ENCODE measurements around the gene PAQR4.

The PAQR4 gene

DNA sequence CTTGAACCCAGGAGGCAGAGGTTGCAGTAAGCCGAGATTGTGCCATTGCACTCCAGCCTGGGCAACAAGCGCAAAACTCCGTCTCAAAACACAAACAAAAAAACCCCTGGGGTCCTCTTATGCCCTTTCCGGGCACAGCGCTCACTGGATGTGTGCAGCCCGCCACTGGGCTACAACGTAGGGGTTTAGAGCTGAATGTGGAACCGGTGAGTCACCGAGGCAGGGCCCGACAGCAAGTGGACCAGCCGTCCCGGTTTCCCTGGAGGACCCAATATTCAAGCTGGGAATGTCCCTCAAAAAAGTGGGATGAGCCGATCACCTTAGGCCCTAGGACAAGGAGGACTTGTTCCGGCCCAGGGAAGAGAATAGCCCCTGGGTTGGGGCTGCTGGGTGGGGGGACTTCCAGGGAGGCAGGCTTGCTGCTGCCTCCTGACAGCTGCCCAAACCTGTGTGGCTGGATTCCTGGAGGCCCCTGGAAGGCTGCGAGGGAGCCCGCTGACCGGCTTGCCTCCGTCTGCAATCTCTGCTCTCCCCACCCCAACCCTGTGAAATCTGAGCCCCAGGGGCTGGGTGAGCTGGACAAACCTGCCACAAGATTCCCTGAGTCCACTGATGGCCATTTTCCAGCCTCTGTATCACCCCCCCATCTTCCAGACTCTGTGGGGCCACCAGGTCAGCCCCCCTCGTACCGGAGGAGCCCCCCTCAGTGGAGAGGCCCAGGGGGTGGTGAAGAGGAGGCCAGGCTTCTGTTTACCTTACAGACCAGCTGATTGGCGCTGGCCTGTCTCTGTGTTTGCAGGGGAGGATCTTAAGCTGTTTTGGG lies 40.6 kb downstream of the PAQR4 start:
- no peak for DNase-seq (ENCODE audit: extremely low read depth, low read depth)
- TF ChIP-seq, protein P1, sequence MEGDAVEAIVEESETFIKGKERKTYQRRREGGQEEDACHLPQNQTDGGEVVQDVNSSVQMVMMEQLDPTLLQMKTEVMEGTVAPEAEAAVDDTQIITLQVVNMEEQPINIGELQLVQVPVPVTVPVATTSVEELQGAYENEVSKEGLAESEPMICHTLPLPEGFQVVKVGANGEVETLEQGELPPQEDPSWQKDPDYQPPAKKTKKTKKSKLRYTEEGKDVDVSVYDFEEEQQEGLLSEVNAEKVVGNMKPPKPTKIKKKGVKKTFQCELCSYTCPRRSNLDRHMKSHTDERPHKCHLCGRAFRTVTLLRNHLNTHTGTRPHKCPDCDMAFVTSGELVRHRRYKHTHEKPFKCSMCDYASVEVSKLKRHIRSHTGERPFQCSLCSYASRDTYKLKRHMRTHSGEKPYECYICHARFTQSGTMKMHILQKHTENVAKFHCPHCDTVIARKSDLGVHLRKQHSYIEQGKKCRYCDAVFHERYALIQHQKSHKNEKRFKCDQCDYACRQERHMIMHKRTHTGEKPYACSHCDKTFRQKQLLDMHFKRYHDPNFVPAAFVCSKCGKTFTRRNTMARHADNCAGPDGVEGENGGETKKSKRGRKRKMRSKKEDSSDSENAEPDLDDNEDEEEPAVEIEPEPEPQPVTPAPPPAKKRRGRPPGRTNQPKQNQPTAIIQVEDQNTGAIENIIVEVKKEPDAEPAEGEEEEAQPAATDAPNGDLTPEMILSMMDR (IDR thresholded peaks at IDR 0.05; ENCODE audit: low read depth, low read length), result no peak

DNA sequence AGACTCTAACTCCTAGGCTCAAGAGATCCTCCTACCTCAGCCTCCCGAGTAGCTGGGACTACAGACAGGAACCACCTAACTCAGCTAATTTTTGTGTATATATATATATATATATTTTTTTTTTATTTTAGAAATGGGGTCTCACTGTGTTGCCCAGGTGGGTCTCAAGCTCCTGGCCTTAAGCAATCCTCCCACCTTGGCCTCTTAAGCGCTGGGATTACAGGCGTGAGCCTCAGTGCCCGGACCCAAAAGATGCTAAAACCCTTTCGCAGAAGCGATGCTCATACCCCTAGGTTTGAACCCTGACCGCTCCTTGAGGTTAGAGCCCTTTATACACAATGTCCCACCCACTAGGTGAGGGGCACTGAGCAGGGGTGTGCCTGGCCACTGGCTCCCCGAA lies 41.4 kb downstream of the PAQR4 start:
- TF ChIP-seq, protein P1 (IDR thresholded peaks at IDR 0.05; ENCODE audit: low read depth, low read length), result no peak
- DNase-seq (ENCODE audit: extremely low read depth, low read depth), result no peak

DNA sequence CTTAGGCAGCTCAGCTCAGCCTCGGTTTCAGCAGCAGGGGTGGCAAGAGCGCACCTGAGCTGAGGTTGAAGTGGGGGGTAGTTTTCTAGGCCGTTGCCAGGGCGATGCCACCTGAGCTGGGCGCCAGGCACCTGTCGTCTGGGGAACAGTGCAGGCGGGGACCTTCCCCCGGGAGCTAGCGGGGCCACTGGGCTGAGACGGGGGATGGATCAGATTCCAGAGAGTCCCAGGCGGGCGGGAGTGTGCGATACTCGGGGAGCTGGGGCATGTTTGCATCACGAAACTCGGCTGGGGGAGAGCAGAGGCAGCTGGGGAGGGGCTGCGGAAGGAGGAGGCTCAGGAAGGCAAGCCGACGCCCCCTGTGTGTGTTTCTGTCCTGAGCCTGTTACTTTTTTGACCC lies 43.1 kb downstream of the PAQR4 start:
- TF ChIP-seq, protein P1 (IDR thresholded peaks at IDR 0.05; ENCODE audit: low read depth, low read length), result no peak
- DNase-seq (ENCODE audit: extremely low read depth, low read depth), result no peak

DNA sequence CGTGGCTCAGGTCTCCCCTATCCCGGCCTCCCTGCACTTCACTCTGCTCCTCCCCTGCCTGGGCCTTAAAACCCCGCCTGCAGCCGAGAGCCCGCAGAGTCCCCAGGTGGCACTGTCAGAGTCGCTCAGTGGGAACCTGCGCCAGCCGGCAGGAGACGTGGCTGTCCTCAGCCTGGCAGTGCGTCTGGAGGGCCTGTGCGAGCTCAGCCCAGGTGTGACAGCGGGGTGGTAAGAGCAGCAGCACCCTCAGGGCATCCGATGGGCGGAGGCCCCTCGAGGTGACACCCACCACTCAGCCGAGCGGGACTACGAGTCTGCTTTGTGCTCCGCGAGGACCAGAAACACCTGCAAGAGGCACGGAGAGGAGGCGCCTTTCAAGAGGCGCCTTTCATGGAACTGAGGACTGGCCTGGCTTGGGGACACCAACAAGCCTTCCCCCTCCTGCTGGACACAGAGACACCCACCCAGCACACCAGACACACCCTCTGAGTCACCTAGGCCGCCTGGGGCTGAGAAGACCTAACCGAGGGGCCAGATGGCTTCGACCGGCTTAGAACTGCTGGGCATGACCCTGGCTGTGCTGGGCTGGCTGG lies 43.8 kb downstream of the PAQR4 start, which contains the start of gene CLDN9:
Gene CLDN9, plus strand, starts transcription at position 96 of the 593 bp plus-strand sequence. Its CDS starts 440 bp downstream, at position 536.
- DNase-seq (ENCODE audit: extremely low read depth, low read depth), result no peak
- TF ChIP-seq, protein P1 (IDR thresholded peaks at IDR 0.05; ENCODE audit: low read depth, low read length), result no peak

- TF ChIP-seq, protein P1 (IDR thresholded peaks at IDR 0.05; ENCODE audit: low read depth, low read length), result no peak
Observed at GRCh38 chr16:3013491-3013951, 44.4 kb downstream of the PAQR4 start.

GRCh38 chr16:3013998-3014690 lies 45.0 kb downstream of the PAQR4 start:
- TF ChIP-seq, protein P1 (IDR thresholded peaks at IDR 0.05; ENCODE audit: low read depth, low read length), result no peak
- no peak for DNase-seq (ENCODE audit: extremely low read depth, low read depth)

More at GRCh38 chr16:3013491-3013951, 44.4 kb downstream of the PAQR4 start:
- DNase-seq (ENCODE audit: extremely low read depth, low read depth), result no peak

All from AG09319 (cell line).